ENCODE results near the gene ANXA6. TPM values are rescaled to one million over a fixed set of nuclear protein-coding genes. Genes with fewer than 3 reads are reported as not detected.

Gene ANXA6
- total RNA-seq, 1 donor from 2014 or later: 143 TPM

DNA sequence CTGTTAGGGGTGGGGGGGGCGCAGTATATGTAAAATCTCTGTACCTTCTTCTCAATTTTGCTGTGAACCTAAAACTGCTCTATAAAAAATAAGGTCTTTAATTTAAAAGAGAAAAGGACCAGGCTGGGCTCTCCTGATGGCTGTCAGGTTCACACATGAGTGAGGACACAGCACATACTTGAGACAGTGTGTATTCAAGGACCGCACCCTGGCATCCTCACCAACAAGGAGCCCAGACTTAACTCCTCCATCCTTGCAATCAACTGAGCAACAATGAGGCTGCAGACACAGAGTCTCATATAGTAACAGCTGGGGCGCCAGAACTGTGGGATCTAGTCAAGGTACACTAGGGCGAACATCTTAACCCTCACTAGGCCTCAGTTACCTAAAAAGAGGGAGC, 86.6 kb downstream of the ANXA6 start:
- Histone ChIP-seq H3K9me3 (no peaks in the 10 kb centered on the region), H3K27ac (peak overlapping the region; percentile 40), H3K27me3 (no peaks in the 10 kb centered on the region), H3K4me1 (peaks cover 70% of the 10 kb centered on the region), H3K4me3 (no peak overlapping the region), H3K36me3 (peaks cover 10% of the 10 kb centered on the region)
- intact Hi-C loops (cut with DNase I): no loop called here
- no peak for DNase-seq
- no peak for ATAC-seq
- TF ChIP-seq, protein P1, sequence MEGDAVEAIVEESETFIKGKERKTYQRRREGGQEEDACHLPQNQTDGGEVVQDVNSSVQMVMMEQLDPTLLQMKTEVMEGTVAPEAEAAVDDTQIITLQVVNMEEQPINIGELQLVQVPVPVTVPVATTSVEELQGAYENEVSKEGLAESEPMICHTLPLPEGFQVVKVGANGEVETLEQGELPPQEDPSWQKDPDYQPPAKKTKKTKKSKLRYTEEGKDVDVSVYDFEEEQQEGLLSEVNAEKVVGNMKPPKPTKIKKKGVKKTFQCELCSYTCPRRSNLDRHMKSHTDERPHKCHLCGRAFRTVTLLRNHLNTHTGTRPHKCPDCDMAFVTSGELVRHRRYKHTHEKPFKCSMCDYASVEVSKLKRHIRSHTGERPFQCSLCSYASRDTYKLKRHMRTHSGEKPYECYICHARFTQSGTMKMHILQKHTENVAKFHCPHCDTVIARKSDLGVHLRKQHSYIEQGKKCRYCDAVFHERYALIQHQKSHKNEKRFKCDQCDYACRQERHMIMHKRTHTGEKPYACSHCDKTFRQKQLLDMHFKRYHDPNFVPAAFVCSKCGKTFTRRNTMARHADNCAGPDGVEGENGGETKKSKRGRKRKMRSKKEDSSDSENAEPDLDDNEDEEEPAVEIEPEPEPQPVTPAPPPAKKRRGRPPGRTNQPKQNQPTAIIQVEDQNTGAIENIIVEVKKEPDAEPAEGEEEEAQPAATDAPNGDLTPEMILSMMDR (IDR thresholded peaks at IDR 0.05): no peak

DNA sequence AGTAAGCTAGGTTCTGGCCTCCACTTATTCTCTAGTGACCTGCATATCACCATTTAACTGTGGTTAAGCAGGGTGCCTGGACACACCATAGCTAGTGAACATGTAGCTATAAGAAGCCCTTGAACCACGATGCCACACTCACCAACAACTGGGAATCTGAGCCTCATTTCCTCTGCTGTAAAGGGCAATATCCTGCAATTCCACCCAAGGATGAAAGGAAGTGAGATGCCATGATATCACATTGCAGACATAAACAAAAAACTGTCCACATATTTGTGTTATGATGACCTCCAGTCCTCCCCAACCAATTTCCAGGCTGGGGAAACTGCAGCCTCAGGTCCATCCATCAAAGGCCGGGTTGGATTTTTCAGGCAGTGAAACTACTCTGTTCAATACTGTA, 87.1 kb downstream of the ANXA6 start:
- intact Hi-C loops (cut with DNase I): no loop called here
- ATAC-seq: no peak
- Histone ChIP-seq H3K27ac (peak overlapping the region; percentile 40), H3K36me3 (peaks cover 10% of the 10 kb centered on the region), H3K4me3 (no peak overlapping the region), H3K9me3 (no peaks in the 10 kb centered on the region), H3K27me3 (no peaks in the 10 kb centered on the region), H3K4me1 (peaks cover 64% of the 10 kb centered on the region)
- TF ChIP-seq, protein P1 (IDR thresholded peaks at IDR 0.05): no peak
- DNase-seq: no peak

DNA sequence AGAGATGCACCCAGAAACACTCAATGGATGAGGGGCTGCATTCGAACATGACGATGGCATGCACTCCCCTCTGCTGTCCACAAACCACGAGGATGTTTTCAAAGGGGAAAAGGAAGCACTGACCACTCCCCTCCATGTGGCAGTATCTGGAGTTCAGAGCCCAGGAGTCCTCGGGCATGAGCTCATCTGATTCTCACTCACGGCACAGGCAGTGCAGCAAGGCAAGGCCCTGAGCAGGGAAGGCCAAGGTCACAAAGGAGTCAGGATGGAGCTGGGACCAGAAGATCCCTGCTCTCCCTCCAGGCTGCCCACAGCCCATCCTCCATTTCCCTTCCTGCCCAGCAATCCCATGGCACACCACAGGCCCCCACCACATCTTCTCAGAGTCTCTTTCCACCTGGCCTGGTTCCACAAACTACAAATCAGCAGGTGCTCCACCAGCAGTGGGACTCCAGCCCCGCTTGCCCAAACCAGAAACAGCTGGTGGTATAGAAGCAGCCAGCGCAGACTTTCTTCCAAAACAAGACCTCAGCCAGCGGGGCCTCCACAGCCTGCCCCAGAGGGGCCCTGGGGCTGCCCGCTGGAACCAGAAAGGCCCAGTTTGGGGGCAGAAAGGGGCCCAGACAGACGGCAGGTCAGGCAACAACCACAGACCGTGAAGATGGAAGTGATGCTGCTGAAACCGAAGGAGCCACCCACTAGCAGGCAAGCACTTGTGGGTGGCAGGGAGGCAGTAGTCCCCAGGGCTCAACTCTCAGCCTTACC, 89.0 kb downstream of the ANXA6 start:
- peak; percentile 7 for ATAC-seq
- TF ChIP-seq, protein P1 (IDR thresholded peaks at IDR 0.05): no peak
- peak overlapping the region; percentile 63 for H3K27ac ChIP-seq
- peaks cover 71% of the 10 kb centered on the region for H3K4me1 ChIP-seq
- no peaks in the 10 kb centered on the region for H3K9me3 ChIP-seq
- no peak for DNase-seq
- H3K4me3 ChIP-seq: no peak overlapping the region
- H3K27me3 ChIP-seq: no peaks in the 10 kb centered on the region
- peaks cover 10% of the 10 kb centered on the region for H3K36me3 ChIP-seq
- intact Hi-C loops (cut with DNase I): no loop called here

DNA sequence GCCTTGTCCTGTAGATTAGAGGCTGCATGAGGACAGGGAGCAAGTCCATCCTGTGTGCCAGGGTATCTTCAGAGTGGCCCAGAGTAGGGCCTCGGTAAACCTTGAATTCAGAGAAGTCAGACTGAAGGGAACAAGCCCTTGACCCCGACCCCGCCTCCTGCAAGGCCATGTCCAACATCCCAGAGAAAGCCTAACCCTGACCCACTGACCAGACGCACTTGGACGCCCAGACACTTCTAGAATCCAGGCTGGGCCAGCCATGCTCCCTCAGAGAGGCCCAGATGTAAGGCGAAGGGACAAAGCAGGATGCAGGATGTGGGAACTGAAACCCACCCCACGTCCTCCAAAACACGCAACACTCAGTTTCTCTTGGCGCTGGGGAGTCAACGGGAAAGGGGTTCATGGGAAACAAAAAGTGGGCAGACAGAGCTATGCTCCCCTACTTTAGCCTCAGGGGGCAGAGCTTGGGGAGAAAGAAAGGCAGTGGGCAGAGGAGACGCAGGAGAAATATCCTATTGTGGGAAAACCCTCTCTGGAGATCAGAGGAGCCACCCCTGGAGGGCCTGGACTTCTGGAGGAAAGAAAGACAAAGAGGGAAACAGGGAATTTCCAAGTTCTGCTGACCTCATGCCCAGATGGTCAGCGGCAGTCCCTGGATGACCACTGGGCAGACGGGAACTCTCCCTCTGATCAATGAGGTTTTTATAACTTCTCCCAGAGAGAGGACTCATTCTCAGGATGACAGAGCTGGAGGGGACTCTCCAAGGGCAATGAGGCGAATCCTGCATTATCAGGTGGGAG, 89.7 kb downstream of the ANXA6 start:
- H3K27ac ChIP-seq: peak overlapping the region; percentile 63
- intact Hi-C loops (cut with DNase I): no loop called here

DNA sequence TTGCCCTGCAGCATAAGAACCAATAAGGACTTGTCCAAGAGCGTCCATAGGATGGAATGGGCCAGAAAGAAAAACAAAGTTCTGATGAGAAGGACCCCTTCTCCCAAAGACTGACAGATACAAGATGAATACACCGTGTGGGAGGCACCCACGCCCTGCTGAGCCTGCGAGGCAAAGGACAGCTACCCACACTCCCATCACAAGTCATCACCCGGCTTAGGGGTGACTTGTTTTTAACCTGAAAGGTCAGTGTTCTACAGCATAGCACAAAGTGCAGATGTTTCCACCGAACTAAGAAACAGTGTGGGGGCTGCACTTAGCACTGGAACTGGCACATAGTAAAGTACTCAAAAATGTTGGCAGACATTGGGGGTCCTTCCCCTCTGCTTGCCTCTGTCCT, 90.7 kb downstream of the ANXA6 start:
- Histone ChIP-seq H3K9me3 (no peaks in the 10 kb centered on the region), H3K4me3 (no peak overlapping the region), H3K27ac (no peak overlapping the region), H3K36me3 (peaks cover 21% of the 10 kb centered on the region), H3K27me3 (no peaks in the 10 kb centered on the region), H3K4me1 (peaks cover 71% of the 10 kb centered on the region)
- ATAC-seq: no peak
- intact Hi-C loops (cut with DNase I): no loop called here
- no peak for DNase-seq
- TF ChIP-seq, protein P1 (IDR thresholded peaks at IDR 0.05): no peak

More for the DNA sequence above, 89.7 kb downstream of the ANXA6 start:
- Histone ChIP-seq H3K27me3 (no peaks in the 10 kb centered on the region), H3K4me1 (peaks cover 76% of the 10 kb centered on the region), H3K36me3 (peaks cover 12% of the 10 kb centered on the region), H3K4me3 (no peak overlapping the region), H3K9me3 (no peaks in the 10 kb centered on the region)
- no peak for DNase-seq
- no peak for ATAC-seq
- TF ChIP-seq, protein P1 (IDR thresholded peaks at IDR 0.05): no peak
